CD8-positive, alpha-beta memory T cell (primary cell): ENCODE results near the gene SLC1A5. TPM values are rescaled to one million over a fixed set of nuclear protein-coding genes. Genes with fewer than 3 reads are reported as not detected.
"Not testable (repeated sequence)": the region's sequence is repeated elsewhere in the genome, so short reads cannot be mapped to it uniquely, and the experiment has no call there.

Experiments
- CTCF ChIA-PET: fragments of 350-600 bp; sonication (Branson Sonifier 250); formaldehyde crosslinking; loops from one replicate; lab custom pipeline; 2021; ENCODE audit warnings: antibody characterized with exemption; lab: Charles Lee
- POLR2A ChIA-PET: fragments of 350-600 bp; sonication (Branson Sonifier 250); formaldehyde crosslinking; loops from one replicate; lab custom pipeline; 2021; ENCODE audit warnings: antibody characterized with exemption; lab: Charles Lee
- DNase-seq, 5 donors: peaks; one replicate each; pipeline versions ENCODE4 v3.0.0 to v3.0.0-alpha.2; 2020 to 2022; ENCODE audit warnings: mixed read lengths in 1 of 5
- H3K27ac ChIP-seq: one replicate; pipeline ENCODE4 v1.7.0; 2013; ENCODE audit warnings: low read depth, mild to moderate bottlenecking, low read length, moderate library complexity
- H3K27me3 ChIP-seq: 2 replicates; pipeline ENCODE4 v1.7.0; 2013; ENCODE audit warnings: low read length, mild to moderate bottlenecking; ENCODE audit not compliant: insufficient read depth, poor library complexity, severe bottlenecking
- H3K36me3 ChIP-seq: 2 replicates; pipeline ENCODE4 v1.7.0; 2013; ENCODE audit warnings: mild to moderate bottlenecking, low read length, moderate library complexity; ENCODE audit not compliant: insufficient read depth
- H3K4me1 ChIP-seq: 2 replicates; pipeline ENCODE4 v1.7.0; 2013; ENCODE audit warnings: mild to moderate bottlenecking, low read length, moderate library complexity; ENCODE audit not compliant: insufficient read depth
- H3K4me3 ChIP-seq: 2 replicates; pipeline ENCODE4 v1.7.0; 2013; ENCODE audit warnings: mild to moderate bottlenecking, low read length
- H3K9me3 ChIP-seq: 2 replicates; pipeline ENCODE4 v1.7.0; 2013; ENCODE audit warnings: mild to moderate bottlenecking, low read length
- H3K27ac Mint-ChIP-seq, 8 donors: one replicate each; pipeline ENCODE4 v1.8.0; 2020 to 2021; ENCODE audit warnings: mixed read lengths in 8 of 8, mild to moderate bottlenecking in 6 of 8, inconsistent platforms in 3 of 8, moderate library complexity in 3 of 8
- H3K27me3 Mint-ChIP-seq, 2 donors: one replicate each; pipeline ENCODE4 v1.8.0; 2020 to 2021; ENCODE audit warnings: mixed read lengths in 2 of 2, mild to moderate bottlenecking in 1 of 2, moderate library complexity in 1 of 2
- H3K36me3 Mint-ChIP-seq, 3 donors: one replicate each; pipeline ENCODE4 v1.8.0; 2020 to 2021; ENCODE audit warnings: mixed read lengths in 3 of 3, inconsistent platforms in 1 of 3, mild to moderate bottlenecking in 1 of 3
- H3K4me1 Mint-ChIP-seq, 3 donors: one replicate each; pipeline ENCODE4 v1.8.0; 2020 to 2021; ENCODE audit warnings: mixed read lengths in 3 of 3, inconsistent platforms in 1 of 3, mild to moderate bottlenecking in 1 of 3
- H3K4me3 Mint-ChIP-seq, 7 donors: one replicate each; pipeline ENCODE4 v1.8.0; 2020 to 2021; ENCODE audit warnings: mixed read lengths in 7 of 7, mild to moderate bottlenecking in 6 of 7, moderate library complexity in 4 of 7, inconsistent platforms in 2 of 7
- H3K9me3 Mint-ChIP-seq, 5 donors: one replicate each; pipeline ENCODE4 v1.8.0; 2020 to 2022; ENCODE audit warnings: mixed read lengths in 5 of 5, mild to moderate bottlenecking in 3 of 5, moderate library complexity in 2 of 5, inconsistent platforms in 1 of 5
- polyA plus RNA-seq: library from polyadenylated mRNA; unstranded; fragments of 300-500 nt; fragmentation: Illumina TruSeq; gene quantifications from one replicate; pipeline ENCODE4 v1.2.3, GENCODE V29; 2021
- total RNA-seq, 2 experiments: library from RNA; stranded (reverse); gene quantifications; one replicate each; pipeline ENCODE4 v1.2.3, GENCODE V29; 2021

The SLC1A5 gene
- total and polyA plus RNA-seq, 3 experiments from 2014 or later = 19.1 to 380 (median 377) TPM

- no peak overlapping the region for H3K27ac ChIP-seq
- Mint-ChIP-seq H3K4me3 (no peak overlapping the region), H3K27me3 (no peaks in the 10 kb centered on the region), H3K4me1 (peaks cover 0 to 4% (median 4%) of the 10 kb centered on the region in 3 donors), H3K27ac (peak overlapping the region in 1 of 8 donors; percentile 63), H3K36me3 (peaks cover 0 to 43% (median 8%) of the 10 kb centered on the region in 3 donors), H3K9me3 (no peaks in the 10 kb centered on the region)
- no peak for DNase-seq
- H3K4me1 ChIP-seq = no peaks in the 10 kb centered on the region
- H3K4me3 ChIP-seq = no peak overlapping the region
- CTCF ChIA-PET = interaction anchor here (0.7 to 1.7 kb wide), 2 partner anchors 65 to 253 kb away, joined by 3 to 4 read pairs; no protein-coding TSS in a partner anchor
- POLR2A ChIA-PET = interaction anchor here (0.7 kb wide), 1 partner anchor 337 kb away, joined by 5 read pairs; no protein-coding TSS in a partner anchor
- no peaks in the 10 kb centered on the region for H3K9me3 ChIP-seq
- no peaks in the 10 kb centered on the region for H3K27me3 ChIP-seq
- peaks cover 20% of the 10 kb centered on the region for H3K36me3 ChIP-seq
Measured at GRCh38 chr19:46775642-46776258, 12.6 kb downstream of the SLC1A5 start.

- Mint-ChIP-seq H3K36me3 (peaks cover 0 to 29% (median 8%) of the 10 kb centered on the region in 3 donors), H3K4me3 (no peak overlapping the region), H3K27me3 (no peaks in the 10 kb centered on the region), H3K4me1 (peaks cover 0 to 2% (median 0%) of the 10 kb centered on the region in 3 donors), H3K9me3 (no peaks in the 10 kb centered on the region), H3K27ac (no peak overlapping the region)
- H3K4me1 ChIP-seq = no peaks in the 10 kb centered on the region
- H3K27me3 ChIP-seq = no peaks in the 10 kb centered on the region
- ChIA-PET CTCF (no interaction called here), POLR2A (no interaction called here)
- no peak for DNase-seq
- H3K36me3 ChIP-seq = peaks cover 20% of the 10 kb centered on the region
- no peaks in the 10 kb centered on the region for H3K9me3 ChIP-seq
- H3K27ac ChIP-seq = no peak overlapping the region
- no peak overlapping the region for H3K4me3 ChIP-seq
Measured at GRCh38 chr19:46773018-46773399, 15.4 kb downstream of the SLC1A5 start.

- POLR2A ChIA-PET = no interaction called here
- Histone ChIP-seq H3K27ac (no peak overlapping the region), H3K27me3 (no peaks in the 10 kb centered on the region), H3K4me3 (no peak overlapping the region), H3K4me1 (no peaks in the 10 kb centered on the region), H3K36me3 (peaks cover 20% of the 10 kb centered on the region), H3K9me3 (no peaks in the 10 kb centered on the region)
- Mint-ChIP-seq H3K4me3 (no peak overlapping the region), H3K27me3 (no peaks in the 10 kb centered on the region), H3K9me3 (no peaks in the 10 kb centered on the region), H3K36me3 (peaks cover 0 to 24% (median 8%) of the 10 kb centered on the region in 3 donors), H3K4me1 (no peaks in the 10 kb centered on the region), H3K27ac (peak overlapping the region in 1 of 8 donors; percentile 75)
- CTCF ChIA-PET = interaction anchor here (1.0 kb wide), 1 partner anchor 12 kb away, joined by 3 read pairs; no protein-coding TSS in a partner anchor
- DNase-seq = no peak
Measured at GRCh38 chr19:46772170-46773017, 16.0 kb downstream of the SLC1A5 start.

- not testable (repeated sequence) for H3K27ac ChIP-seq, H3K36me3 Mint-ChIP-seq, H3K27me3 Mint-ChIP-seq, H3K4me3 ChIP-seq, H3K9me3 Mint-ChIP-seq, DNase-seq, H3K4me1 ChIP-seq, H3K27me3 ChIP-seq, H3K9me3 ChIP-seq, H3K4me3 Mint-ChIP-seq, H3K4me1 Mint-ChIP-seq, H3K36me3 ChIP-seq
- ChIA-PET POLR2A (interaction anchor here (1.2 kb wide), 1 partner anchor 16 kb away, joined by 3 read pairs; no protein-coding TSS in a partner anchor), CTCF (interaction anchor here (1.9 to 2.4 kb wide), 2 partner anchors 11 to 72 kb away, joined by 7 to 12 read pairs; no protein-coding TSS in a partner anchor)
- peak overlapping the region in 1 of 8 donors; percentile 76 for H3K27ac Mint-ChIP-seq
Measured at GRCh38 chr19:46768746-46769145, 19.6 kb downstream of the SLC1A5 start.

GRCh38 chr19:46766569-46767317 is 21.7 kb downstream of the SLC1A5 start:
- H3K27me3 Mint-ChIP-seq = peaks cover 0 to 1% of the 10 kb centered on the region in 2 donors
- no peaks in the 10 kb centered on the region for H3K27me3 ChIP-seq
- H3K4me1 Mint-ChIP-seq = peaks cover 4 to 6% (median 4%) of the 10 kb centered on the region in 3 donors
- no peak overlapping the region for H3K4me3 Mint-ChIP-seq
- POLR2A ChIA-PET = no interaction called here
- no peaks in the 10 kb centered on the region for H3K4me1 ChIP-seq
- DNase-seq = peak; percentile 41 to 75 (median 44)
- no peak overlapping the region for H3K4me3 ChIP-seq
- H3K36me3 Mint-ChIP-seq = no peaks in the 10 kb centered on the region
- CTCF ChIA-PET = interaction anchor here (0.6 to 3.2 kb wide), 14 partner anchors 9 to 106 kb away, joined by 3 to 23 read pairs (median 4); partner anchors contain the start of genes DACT3 and SLC1A5
- peak overlapping the region in 2 of 8 donors; percentile 53 to 77 for H3K27ac Mint-ChIP-seq
- H3K27ac ChIP-seq = no peak overlapping the region
- no peaks in the 10 kb centered on the region for H3K9me3 ChIP-seq
- no peaks in the 10 kb centered on the region for H3K9me3 Mint-ChIP-seq
- H3K36me3 ChIP-seq = no peaks in the 10 kb centered on the region

GRCh38 chr19:46764817-46765291 is 23.5 kb downstream of the SLC1A5 start:
- Histone ChIP-seq H3K4me3 (no peak overlapping the region), H3K4me1 (no peaks in the 10 kb centered on the region), H3K36me3 (no peaks in the 10 kb centered on the region), H3K27me3 (no peaks in the 10 kb centered on the region), H3K9me3 (no peaks in the 10 kb centered on the region), H3K27ac (no peak overlapping the region)
- Mint-ChIP-seq H3K27me3 (peaks cover 0 to 1% of the 10 kb centered on the region in 2 donors), H3K4me1 (peaks cover 4 to 6% (median 4%) of the 10 kb centered on the region in 3 donors), H3K27ac (no peak overlapping the region), H3K36me3 (no peaks in the 10 kb centered on the region), H3K9me3 (no peaks in the 10 kb centered on the region), H3K4me3 (no peak overlapping the region)
- no peak for DNase-seq
- POLR2A ChIA-PET = interaction anchor here (0.5 kb wide), 1 partner anchor 14 kb away, joined by 3 read pairs; no protein-coding TSS in a partner anchor
- CTCF ChIA-PET = interaction anchor here (0.9 to 3.2 kb wide), 5 partner anchors 8 to 151 kb away, joined by 3 to 23 read pairs (median 4); no protein-coding TSS in a partner anchor

- Histone ChIP-seq H3K27me3 (no peaks in the 10 kb centered on the region), H3K4me1 (no peaks in the 10 kb centered on the region), H3K36me3 (no peaks in the 10 kb centered on the region), H3K27ac (no peak overlapping the region), H3K9me3 (no peaks in the 10 kb centered on the region), H3K4me3 (no peak overlapping the region)
- ChIA-PET CTCF (no interaction called here), POLR2A (no interaction called here)
- Mint-ChIP-seq H3K36me3 (peaks cover 0 to 3% (median 0%) of the 10 kb centered on the region in 3 donors), H3K4me1 (peaks cover 6 to 8% (median 7%) of the 10 kb centered on the region in 3 donors), H3K27me3 (peaks cover 0 to 1% of the 10 kb centered on the region in 2 donors), H3K27ac (no peak overlapping the region), H3K9me3 (no peaks in the 10 kb centered on the region), H3K4me3 (no peak overlapping the region)
- DNase-seq = no peak
Measured at GRCh38 chr19:46762245-46762890, 26.0 kb downstream of the SLC1A5 start.
